Memory B cell (primary cell): ENCODE measurements around the gene LHFPL4.

Experiments used
- ATAC-seq: fragments of 150-1000 bp; cut with Tn5 transposase; 2 replicates; pipeline ENCODE4 v1.10.0; 2021; ENCODE audit warnings: low read depth, mild to moderate bottlenecking, moderate library complexity
- DNase-seq, 2 donors: peaks; one replicate each; pipeline ENCODE4 v3.0.0; 2022; ENCODE audit warnings: low spot score in 2 of 2
- H3K27ac Mint-ChIP-seq: one replicate; pipeline ENCODE4 v1.8.0; 2022; ENCODE audit warnings: mild to moderate bottlenecking, moderate library complexity, mixed read lengths
- H3K27me3 Mint-ChIP-seq: one replicate; pipeline ENCODE4 v1.8.0; 2022; ENCODE audit warnings: mixed read lengths
- H3K36me3 Mint-ChIP-seq: one replicate; pipeline ENCODE4 v1.8.0; 2022; ENCODE audit warnings: mild to moderate bottlenecking, mixed read lengths
- H3K4me1 Mint-ChIP-seq: one replicate; pipeline ENCODE4 v1.8.0; 2022; ENCODE audit warnings: mixed read lengths
- H3K4me3 Mint-ChIP-seq: one replicate; pipeline ENCODE4 v1.8.0; 2022; ENCODE audit warnings: mild to moderate bottlenecking, moderate library complexity, mixed read lengths
- H3K9me3 Mint-ChIP-seq: one replicate; pipeline ENCODE4 v1.8.0; 2022; ENCODE audit warnings: mixed read lengths

LHFPL4 gene

GRCh38 chr3:9476935-9477334 is 76.7 kb downstream of the LHFPL4 start:
- Mint-ChIP-seq H3K4me3 (no peak overlapping the region), H3K4me1 (no peaks in the 10 kb centered on the region), H3K36me3 (peaks cover 58% of the 10 kb centered on the region), H3K27ac (no peak overlapping the region), H3K27me3 (no peaks in the 10 kb centered on the region), H3K9me3 (no peaks in the 10 kb centered on the region)
- no peak for DNase-seq
- no peak for ATAC-seq

- no peak overlapping the region for H3K4me3 Mint-ChIP-seq
- no peak overlapping the region for H3K27ac Mint-ChIP-seq
- DNase-seq (no peak), ATAC-seq (no peak)
- H3K36me3 Mint-ChIP-seq, result peaks cover 67% of the 10 kb centered on the region
- H3K9me3 Mint-ChIP-seq, result no peaks in the 10 kb centered on the region
- no peaks in the 10 kb centered on the region for H3K27me3 Mint-ChIP-seq
- H3K4me1 Mint-ChIP-seq, result peaks cover 3% of the 10 kb centered on the region
Observed at GRCh38 chr3:9474482-9474881, 79.1 kb downstream of the LHFPL4 start.

GRCh38 chr3:9473496-9474065 is 80.0 kb downstream of the LHFPL4 start:
- no peak overlapping the region for H3K4me3 Mint-ChIP-seq
- no peak for DNase-seq
- H3K9me3 Mint-ChIP-seq, result no peaks in the 10 kb centered on the region
- no peak overlapping the region for H3K27ac Mint-ChIP-seq
- peaks cover 3% of the 10 kb centered on the region for H3K4me1 Mint-ChIP-seq
- H3K36me3 Mint-ChIP-seq, result peaks cover 65% of the 10 kb centered on the region
- no peak for ATAC-seq
- H3K27me3 Mint-ChIP-seq, result no peaks in the 10 kb centered on the region

GRCh38 chr3:9469986-9470385 is 83.6 kb downstream of the LHFPL4 start:
- Mint-ChIP-seq H3K36me3 (peaks cover 62% of the 10 kb centered on the region), H3K27me3 (no peaks in the 10 kb centered on the region), H3K4me1 (peaks cover 3% of the 10 kb centered on the region), H3K4me3 (no peak overlapping the region), H3K27ac (no peak overlapping the region), H3K9me3 (no peaks in the 10 kb centered on the region)
- no peak for DNase-seq
- no peak for ATAC-seq

- DNase-seq (no peak), ATAC-seq (no peak)
- H3K36me3 Mint-ChIP-seq, result peaks cover 54% of the 10 kb centered on the region
- no peaks in the 10 kb centered on the region for H3K9me3 Mint-ChIP-seq
- peak overlapping the region; percentile 18 for H3K27ac Mint-ChIP-seq
- H3K27me3 Mint-ChIP-seq, result no peaks in the 10 kb centered on the region
- H3K4me3 Mint-ChIP-seq, result no peak overlapping the region
- H3K4me1 Mint-ChIP-seq, result peaks cover 3% of the 10 kb centered on the region
Observed at GRCh38 chr3:9468460-9468859, 85.2 kb downstream of the LHFPL4 start.

- DNase-seq (no peak), ATAC-seq (no peak)
- H3K27me3 Mint-ChIP-seq, result no peaks in the 10 kb centered on the region
- no peak overlapping the region for H3K4me3 Mint-ChIP-seq
- H3K36me3 Mint-ChIP-seq, result peaks cover 46% of the 10 kb centered on the region
- no peak overlapping the region for H3K27ac Mint-ChIP-seq
- no peaks in the 10 kb centered on the region for H3K9me3 Mint-ChIP-seq
- peaks cover 3% of the 10 kb centered on the region for H3K4me1 Mint-ChIP-seq
Observed at GRCh38 chr3:9467451-9467850, 86.2 kb downstream of the LHFPL4 start.

GRCh38 chr3:9455596-9456131 is 98.0 kb downstream of the LHFPL4 start:
- H3K4me3 Mint-ChIP-seq, result no peak overlapping the region
- no peaks in the 10 kb centered on the region for H3K9me3 Mint-ChIP-seq
- no peak overlapping the region for H3K27ac Mint-ChIP-seq
- DNase-seq (no peak), ATAC-seq (no peak)
- peaks cover 11% of the 10 kb centered on the region for H3K36me3 Mint-ChIP-seq
- peaks cover 2% of the 10 kb centered on the region for H3K4me1 Mint-ChIP-seq
- no peaks in the 10 kb centered on the region for H3K27me3 Mint-ChIP-seq

GRCh38 chr3:9452417-9452816 is 101.2 kb downstream of the LHFPL4 start:
- no peak for DNase-seq
- peak overlapping the region; percentile 35 for H3K27ac Mint-ChIP-seq

GRCh38 chr3:9450991-9451390 is 102.6 kb downstream of the LHFPL4 start:
- Mint-ChIP-seq H3K4me3 (no peak overlapping the region), H3K27me3 (no peaks in the 10 kb centered on the region), H3K4me1 (peaks cover 2% of the 10 kb centered on the region), H3K27ac (no peak overlapping the region), H3K36me3 (peaks cover 23% of the 10 kb centered on the region), H3K9me3 (no peaks in the 10 kb centered on the region)
- DNase-seq (no peak), ATAC-seq (no peak)

More at GRCh38 chr3:9452417-9452816, 101.2 kb downstream of the LHFPL4 start:
- Mint-ChIP-seq H3K4me3 (no peak overlapping the region), H3K36me3 (peaks cover 24% of the 10 kb centered on the region), H3K27me3 (no peaks in the 10 kb centered on the region), H3K9me3 (no peaks in the 10 kb centered on the region), H3K4me1 (peaks cover 2% of the 10 kb centered on the region)
- no peak for ATAC-seq

- ATAC-seq, result no peak
- Mint-ChIP-seq H3K9me3 (no peaks in the 10 kb centered on the region), H3K36me3 (peaks cover 25% of the 10 kb centered on the region), H3K4me1 (peaks cover 2% of the 10 kb centered on the region), H3K27ac (no peak overlapping the region), H3K27me3 (no peaks in the 10 kb centered on the region), H3K4me3 (no peak overlapping the region)
- no peak for DNase-seq
Observed at GRCh38 chr3:9450126-9450525, 103.5 kb downstream of the LHFPL4 start.

- no peak for DNase-seq
- ATAC-seq, result no peak
- Mint-ChIP-seq H3K36me3 (peaks cover 30% of the 10 kb centered on the region), H3K9me3 (no peaks in the 10 kb centered on the region), H3K27me3 (no peaks in the 10 kb centered on the region), H3K4me3 (no peak overlapping the region), H3K4me1 (peaks cover 4% of the 10 kb centered on the region), H3K27ac (peak overlapping the region; percentile 15)
Observed at GRCh38 chr3:9448643-9449042, 105.0 kb downstream of the LHFPL4 start.
